ENCODE results near the gene AMMECR1. TPM values are rescaled to one million over a fixed set of nuclear protein-coding genes. Genes with fewer than 3 reads are reported as not detected.
"Not testable (repeated sequence)": the region's sequence is repeated elsewhere in the genome, so short reads cannot be mapped to it uniquely, and the experiment has no call there.

The AMMECR1 gene
- total and polyA plus RNA-seq, 2 of the 13 experiments (the other 11 are each of a cell fraction or from before 2014, with no cell fraction given), result 3.1 to 7.5 TPM

DNA sequence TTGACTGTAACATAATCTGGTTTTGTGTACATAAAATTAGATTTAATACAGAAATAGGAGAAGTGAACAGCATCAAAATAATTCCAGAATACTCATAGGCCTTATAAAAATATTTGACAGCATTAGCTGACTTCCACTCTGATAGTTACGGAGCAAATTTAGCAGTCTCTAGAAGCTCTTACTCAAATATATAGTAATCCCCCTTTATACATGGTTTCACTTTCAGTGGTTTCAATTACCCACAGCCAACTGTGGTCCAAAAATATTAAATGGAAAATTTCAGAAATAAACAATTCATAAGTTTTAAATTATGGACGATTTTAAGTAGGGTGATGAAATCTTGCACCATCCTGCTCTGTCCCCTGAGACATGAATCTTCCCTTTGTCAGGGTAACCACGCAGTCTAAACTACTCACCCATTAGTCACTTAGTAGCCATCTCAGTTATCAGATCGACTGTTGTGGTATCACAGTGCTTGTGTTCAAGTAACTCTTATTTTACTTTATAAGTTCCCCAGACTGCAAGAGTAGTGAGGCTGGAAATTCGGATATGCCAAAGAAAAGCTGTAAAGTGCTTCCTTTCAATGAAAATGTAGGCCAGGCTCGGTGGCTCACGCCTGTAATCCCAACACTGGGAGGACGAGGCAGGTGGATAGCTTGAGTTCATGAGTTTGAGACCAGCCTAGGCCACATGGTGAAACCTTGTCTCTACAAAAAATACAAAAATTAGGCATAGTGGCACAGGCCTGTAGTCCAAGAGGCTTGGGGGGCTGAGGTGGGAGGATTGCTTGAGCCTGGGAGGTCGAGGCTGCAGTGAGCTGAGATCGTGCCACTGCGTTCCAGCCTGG, 23.5 kb upstream of the AMMECR1 start:
- H4K20me1 ChIP-seq (ENCODE audit: insufficient read depth, low read length), result no peaks in the 10 kb centered on the region
- no peak overlapping the region for H3K4me2 ChIP-seq (ENCODE audit: low read depth, low read length)
- WGBS (ENCODE audit: low lambda C conversion rate), result 47% methylated on average over 11 of the region's 11 CpGs
- no peak for ATAC-seq
- H3K4me1 ChIP-seq (ENCODE audit: insufficient read depth, low read length), result no peaks in the 10 kb centered on the region
- TF ChIP-seq SRSF4 (IDR thresholded peaks at IDR 0.05; ENCODE audit: low read depth, low read length, poor library complexity, severe bottlenecking) (no peak), PCBP1 (IDR thresholded peaks at IDR 0.05; ENCODE audit: borderline replicate concordance, low read depth, low read length) (no peak), ZNF543 (CRISPR knock-in tag; IDR thresholded peaks at IDR 0.05) (no peak), ATF4 (CRISPR knock-in tag; IDR thresholded peaks at IDR 0.05) (peak in 1 of 2 experiments; percentile 68; a peak in 2 of 4 replicates)
- no TSS peak for BruUV-seq (replicated peaks)
- in situ Hi-C loops (cut with HindIII; ENCODE audit: extremely low pct_ligation_motif_present, low pct_unique_long_range_greater_than_20kb), result no loop called here
- no peak overlapping the region for H2AFZ ChIP-seq (ENCODE audit: low read length)
- CTCF ChIA-PET (ENCODE audit: low intra/inter-chr PET ratio, low total read pairs), result no interaction called here
- H3K9ac ChIP-seq (ENCODE audit: insufficient read depth, low read depth, low read length), result no peak overlapping the region
- DNase-seq (ENCODE audit: low spot score), result no peak
- no peak overlapping the region for H3K4me3 ChIP-seq (replicated peaks in 1 of 3; ENCODE audit: insufficient read depth in 1 of 3, low read depth in 2 of 3, low read length in 3 of 3)
- H3K79me2 ChIP-seq (ENCODE audit: insufficient read depth, low read length), result no peaks in the 10 kb centered on the region
- intact Hi-C loops (cut with micrococcal nuclease; ENCODE audit: unreplicated experiment), result no loop called here
- no peaks in the 10 kb centered on the region for H3K9me3 ChIP-seq (ENCODE audit: low read length)
- FAIRE-seq, result no peak
- no peaks in the 10 kb centered on the region for H3K36me3 ChIP-seq (replicated peaks in 1 of 2; ENCODE audit: control insufficient read depth in 1 of 2, insufficient read depth in 2 of 2, low read length in 2 of 2)
- POLR2A ChIA-PET, result no interaction called here
- no peak overlapping the region for H3K27ac ChIP-seq (ENCODE audit: extremely low read length, insufficient read depth, low read length)
- H3K27me3 ChIP-seq (ENCODE audit: control insufficient read depth in 1 of 2, insufficient read depth in 2 of 2, low read length in 2 of 2), result no peaks in the 10 kb centered on the region

DNA sequence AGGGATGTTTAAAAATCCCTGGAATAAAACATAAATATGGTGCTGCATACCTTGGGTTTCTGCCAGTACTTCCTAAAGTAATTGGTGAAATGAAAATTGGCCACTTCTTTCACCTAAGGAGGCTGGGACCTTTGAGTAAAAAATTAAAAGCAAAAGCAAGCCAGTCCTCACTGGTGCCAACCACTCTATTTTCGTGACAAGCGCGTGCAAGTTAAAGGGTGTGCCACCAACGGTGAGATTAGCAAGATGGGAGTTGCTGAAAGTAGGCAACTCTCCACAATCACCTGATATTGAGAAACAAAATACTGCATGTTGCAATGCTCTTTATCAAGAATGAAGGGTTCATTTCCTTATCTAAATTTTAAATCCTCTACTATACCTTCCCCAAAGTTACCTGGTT, 21.1 kb upstream of the AMMECR1 start:
- BruUV-seq (replicated peaks), result no TSS peak
- ChIA-PET POLR2A (no interaction called here), CTCF (ENCODE audit: low intra/inter-chr PET ratio, low total read pairs) (no interaction called here)
- 68% methylated on average over 4 of the region's 4 CpGs for WGBS (ENCODE audit: low lambda C conversion rate)
- H4K20me1 ChIP-seq (ENCODE audit: insufficient read depth, low read length), result no peaks in the 10 kb centered on the region
- intact Hi-C loops (cut with micrococcal nuclease; ENCODE audit: unreplicated experiment) (no loop called here), in situ Hi-C loops (cut with HindIII; ENCODE audit: extremely low pct_ligation_motif_present, low pct_unique_long_range_greater_than_20kb) (no loop called here)
- H2AFZ ChIP-seq (ENCODE audit: low read length), result no peak overlapping the region
- H3K79me2 ChIP-seq (ENCODE audit: insufficient read depth, low read length), result no peaks in the 10 kb centered on the region
- H3K36me3 ChIP-seq (replicated peaks in 1 of 2; ENCODE audit: control insufficient read depth in 1 of 2, insufficient read depth in 2 of 2, low read length in 2 of 2), result no peaks in the 10 kb centered on the region
- no peaks in the 10 kb centered on the region for H3K27me3 ChIP-seq (ENCODE audit: control insufficient read depth in 1 of 2, insufficient read depth in 2 of 2, low read length in 2 of 2)
- TF ChIP-seq MIXL1 (CRISPR knock-in tag; IDR thresholded peaks at IDR 0.05), result no peak
- TF ChIP-seq ZNF704 (CRISPR knock-in tag; IDR thresholded peaks at IDR 0.05; ENCODE audit: borderline replicate concordance), result no peak
- TF ChIP-seq RXRA (CRISPR knock-in tag; IDR thresholded peaks at IDR 0.05), result no peak
- no peak for TF ChIP-seq GTF3A (CRISPR knock-in tag; conservative IDR thresholded peaks at IDR 0.05)
- TF ChIP-seq ZNF615 (CRISPR knock-in tag; IDR thresholded peaks at IDR 0.05; ENCODE audit: borderline replicate concordance), result no peak
- H3K9me3 ChIP-seq (ENCODE audit: low read length), result no peaks in the 10 kb centered on the region
- H3K4me2 ChIP-seq (ENCODE audit: low read depth, low read length), result no peak overlapping the region
- no peak overlapping the region for H3K9ac ChIP-seq (ENCODE audit: insufficient read depth, low read depth, low read length)
- H3K4me3 ChIP-seq (replicated peaks in 1 of 3; ENCODE audit: insufficient read depth in 1 of 3, low read depth in 2 of 3, low read length in 3 of 3), result no peak overlapping the region
- ATAC-seq (no peak), DNase-seq (ENCODE audit: low spot score) (no peak), FAIRE-seq (no peak)
- no peaks in the 10 kb centered on the region for H3K4me1 ChIP-seq (ENCODE audit: insufficient read depth, low read length)
- H3K27ac ChIP-seq (ENCODE audit: extremely low read length, insufficient read depth, low read length), result no peak overlapping the region

DNA sequence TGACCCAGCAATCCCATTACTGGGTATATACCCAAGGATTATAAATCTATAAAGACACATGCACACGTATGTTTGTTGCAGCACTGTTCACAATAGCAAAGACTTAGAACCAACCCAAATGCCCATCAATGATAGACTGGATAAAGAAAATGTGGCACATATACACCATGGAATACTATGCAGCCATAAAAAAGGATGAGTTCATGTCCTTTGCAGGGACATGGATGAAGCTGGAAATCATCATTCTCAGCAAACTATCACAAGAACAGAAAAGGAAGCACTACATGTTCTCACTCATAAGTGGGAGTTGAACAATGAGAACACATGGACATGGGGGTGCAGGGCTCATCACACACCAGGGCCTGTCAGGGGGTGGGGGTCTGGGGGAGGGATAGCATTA, 15.6 kb upstream of the AMMECR1 start:
- H3K79me2 ChIP-seq (ENCODE audit: insufficient read depth, low read length); H3K4me1 ChIP-seq (ENCODE audit: insufficient read depth, low read length); H3K27me3 ChIP-seq (ENCODE audit: control insufficient read depth in 1 of 2, insufficient read depth in 2 of 2, low read length in 2 of 2); H3K27ac ChIP-seq (ENCODE audit: extremely low read length, insufficient read depth, low read length); DNase-seq (ENCODE audit: low spot score); FAIRE-seq; H3K9me3 ChIP-seq (ENCODE audit: low read length); intact Hi-C loops (cut with micrococcal nuclease; ENCODE audit: unreplicated experiment); POLR2A ChIA-PET; ATAC-seq; H4K20me1 ChIP-seq (ENCODE audit: insufficient read depth, low read length); CTCF ChIA-PET (ENCODE audit: low intra/inter-chr PET ratio, low total read pairs); H2AFZ ChIP-seq (ENCODE audit: low read length); H3K36me3 ChIP-seq (replicated peaks in 1 of 2; ENCODE audit: control insufficient read depth in 1 of 2, insufficient read depth in 2 of 2, low read length in 2 of 2); H3K9ac ChIP-seq (ENCODE audit: insufficient read depth, low read depth, low read length); BruUV-seq (replicated peaks); in situ Hi-C loops (cut with HindIII; ENCODE audit: extremely low pct_ligation_motif_present, low pct_unique_long_range_greater_than_20kb); H3K4me3 ChIP-seq (replicated peaks in 1 of 3; ENCODE audit: insufficient read depth in 1 of 3, low read depth in 2 of 3, low read length in 3 of 3); H3K4me2 ChIP-seq (ENCODE audit: low read depth, low read length): not testable (repeated sequence)
- WGBS (ENCODE audit: low lambda C conversion rate), result 0% methylated on average over 1 of the region's 1 CpG

All from HepG2 (cell line).